ENCODE measurements around the gene ACTRT2. TPM values are rescaled to one million over a fixed set of nuclear protein-coding genes. Genes with fewer than 3 reads are reported as not detected.

Gene ACTRT2
- total RNA-seq, 1 experiment from 2014 or later, result not detected

DNA sequence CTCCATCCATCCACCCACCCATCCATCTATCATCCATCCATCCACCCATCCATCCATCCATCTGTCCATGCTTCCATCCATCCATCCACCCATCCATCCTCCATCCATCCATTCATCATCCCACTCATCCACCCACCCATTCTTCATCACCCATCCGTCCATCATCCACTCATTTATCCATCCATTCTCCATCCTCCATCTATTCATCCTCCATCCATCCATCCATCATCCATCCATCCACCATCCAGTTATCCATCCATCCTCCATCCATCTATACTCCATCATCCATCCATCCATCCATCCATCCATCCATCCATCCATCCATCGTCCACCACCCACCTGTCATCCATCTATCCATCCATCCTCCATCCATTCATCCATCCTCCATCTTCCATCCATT lies 32.1 kb upstream of the ACTRT2 start:
- Mint-ChIP-seq H3K36me3 (ENCODE audit: insufficient read depth in 1 of 3, low read depth in 3 of 3) (peaks cover 0 to 31% (median 3%) of the 10 kb centered on the region in 3 experiments; a peak in 4 of 7 replicates), H3K27ac (no peak overlapping the region), H3K27me3 (ENCODE audit: low read depth) (peaks cover 8% of the 10 kb centered on the region), H3K4me1 (no peaks in the 10 kb centered on the region), H3K9me3 (peaks cover 30 to 74% of the 10 kb centered on the region in 2 experiments), H3K4me3 (no peak overlapping the region)
- no peaks in the 10 kb centered on the region for H3K79me1 ChIP-seq (ENCODE audit: insufficient read depth, low read depth, low read length, poor library complexity, severe bottlenecking)
- H2BK12ac ChIP-seq (ENCODE audit: insufficient read length, low read depth, low read length), result no peak overlapping the region
- no peak overlapping the region for H3K27ac ChIP-seq (ENCODE audit: insufficient read length, low read depth, low read length)
- no peak overlapping the region for H2AK5ac ChIP-seq (ENCODE audit: insufficient read length, low read length)
- H3K4me2 ChIP-seq (ENCODE audit: insufficient read depth, insufficient read length, low read length), result no peak overlapping the region
- H4K91ac ChIP-seq (ENCODE audit: insufficient read length, low read depth, low read length), result no peak overlapping the region
- H2BK120ac ChIP-seq (ENCODE audit: low read depth, low read length, poor library complexity, severe bottlenecking), result no peak overlapping the region
- peaks cover 89% of the 10 kb centered on the region for H3K9me3 ChIP-seq (ENCODE audit: control insufficient read depth, low read depth, low read length)
- no peaks in the 10 kb centered on the region for H3K23me2 ChIP-seq (ENCODE audit: insufficient read length, low read depth, low read length, poor library complexity, severe bottlenecking)
- H3K14ac ChIP-seq (ENCODE audit: insufficient read depth, low read length), result no peak overlapping the region
- no peak overlapping the region for H4K5ac ChIP-seq (ENCODE audit: insufficient read length, low read depth, low read length)
- no peak overlapping the region for H4K8ac ChIP-seq (replicated peaks; ENCODE audit: insufficient read length, low read depth, low read length)
- TF ChIP-seq CTCF (conservative IDR thresholded peaks at IDR 0.05), result no peak
- H3K79me2 ChIP-seq (ENCODE audit: insufficient read depth, low read length), result no peaks in the 10 kb centered on the region
- no peak overlapping the region for H3K4ac ChIP-seq (ENCODE audit: low read depth, low read length)
- H4K20me1 ChIP-seq (ENCODE audit: control insufficient read depth, insufficient read depth, insufficient read length), result no peaks in the 10 kb centered on the region
- H3K23ac ChIP-seq (ENCODE audit: insufficient read length, low read depth, low read length), result no peak overlapping the region
- H2BK5ac ChIP-seq (ENCODE audit: insufficient read length, low read length), result no peak overlapping the region
- no peak overlapping the region for H2BK15ac ChIP-seq (ENCODE audit: low read depth, low read length)
- no peaks in the 10 kb centered on the region for H3K27me3 ChIP-seq (ENCODE audit: insufficient read depth, low read length)
- no peaks in the 10 kb centered on the region for H3K4me1 ChIP-seq (ENCODE audit: insufficient read depth, low read length)
- 100% methylated on average over 1 of the region's 2 CpGs for WGBS (ENCODE audit: extremely low coverage, insufficient read length, low lambda C conversion rate)
- no peak for DNase-seq
- no peak overlapping the region for H2AFZ ChIP-seq (ENCODE audit: low read length)
- H3K56ac ChIP-seq (ENCODE audit: insufficient read length, low read depth, low read length), result no peak overlapping the region
- H3T11ph ChIP-seq (ENCODE audit: low read length), result no peak overlapping the region
- no peak overlapping the region for H2BK20ac ChIP-seq (ENCODE audit: low read depth, low read length, poor library complexity, severe bottlenecking)
- H3K9ac ChIP-seq (ENCODE audit: extremely low read depth, insufficient read length, low read length), result no peak overlapping the region
- H3K18ac ChIP-seq (ENCODE audit: insufficient read length, low read depth, low read length), result no peak overlapping the region
